SU-DHL-6 (cell line): ENCODE measurements around the gene ARHGAP1.

Source experiments
- H2AFZ ChIP-seq: fragments of 200-600 bp; sonication (generic); 2 replicates; pipeline ENCODE4 v1.6.1; 2014; ENCODE audit warnings: low read depth, mild to moderate bottlenecking, moderate library complexity, mixed read lengths, antibody characterized with exemption, low read length; ENCODE audit not compliant: severe bottlenecking
- H3F3A ChIP-seq: fragments of 200-600 bp; shearing (Covaris generic); 2 replicates; pipeline ENCODE4 v1.6.0; 2016; ENCODE audit warnings: antibody characterized with exemption, mild to moderate bottlenecking; ENCODE audit not compliant: insufficient read depth
- H3K27ac ChIP-seq: fragments of 200-600 bp; sonication (generic); 2 replicates; pipeline ENCODE4 v1.5.1; 2016; ENCODE audit warnings: low read depth, mild to moderate bottlenecking, low read length, moderate library complexity, mixed read lengths
- H3K27me3 ChIP-seq: fragments of 200-600 bp; sonication (generic), shearing (Covaris generic); 2 replicates; pipeline ENCODE4 v1.6.0; 2014; ENCODE audit warnings: mild to moderate bottlenecking, low read length
- H3K36me3 ChIP-seq: fragments of 200-600 bp; sonication (generic); 2 replicates; pipeline ENCODE4 v1.6.1; 2014; ENCODE audit warnings: mild to moderate bottlenecking, low read length, mixed read lengths
- H3K4me2 ChIP-seq: fragments of 300-600, 200-600 bp; shearing (Covaris generic), sonication (generic); 2 replicates; pipeline ENCODE4 v1.6.0; 2014; ENCODE audit warnings: low read length, low read depth, mild to moderate bottlenecking; ENCODE audit not compliant: poor library complexity, severe bottlenecking
- H3K4me3 ChIP-seq: fragments of 200-600 bp; sonication (generic); 2 replicates; pipeline ENCODE4 v1.5.1; 2014; ENCODE audit warnings: antibody characterized with exemption, low read length, mild to moderate bottlenecking, mixed read lengths; ENCODE audit not compliant: insufficient read depth, poor library complexity, severe bottlenecking
- H3K79me2 ChIP-seq: fragments of 200-600 bp; sonication (generic); 2 replicates; pipeline ENCODE4 v1.6.1; 2014; ENCODE audit warnings: mild to moderate bottlenecking, low read length, moderate library complexity; ENCODE audit not compliant: insufficient read depth
- H3K9ac ChIP-seq: fragments of 200-600 bp; sonication (generic); 2 replicates; pipeline ENCODE4 v1.7.0; 2014; ENCODE audit warnings: mild to moderate bottlenecking, low read length
- H3K9me2 ChIP-seq: fragments of 200-600 bp; sonication (generic); replicated peaks from 2 replicates; pipeline ENCODE4 v1.6.1; 2014; ENCODE audit warnings: low read length; ENCODE audit not compliant: insufficient read depth
- H3K9me3 ChIP-seq: fragments of 200-600 bp; sonication (generic); 2 replicates; pipeline ENCODE4 v1.6.1; 2014; ENCODE audit warnings: low read length, mixed read lengths; ENCODE audit not compliant: insufficient read depth
- H4K20me1 ChIP-seq: fragments of 200-600 bp; sonication (generic); 2 replicates; pipeline ENCODE4 v1.6.1; 2014; ENCODE audit warnings: low read depth, mild to moderate bottlenecking, antibody characterized with exemption, low read length, moderate library complexity, mixed read lengths
- CTCF ChIP-seq: fragments of 200-600 bp; sonication (generic); IDR thresholded peaks from one replicate; pipeline ENCODE4 v1.5.1; 2017; ENCODE audit warnings: antibody characterized with exemption, mild to moderate bottlenecking, low read length, moderate library complexity; ENCODE audit not compliant: insufficient read depth, poor library complexity, severe bottlenecking
- EZH2phosphoT487 ChIP-seq: fragments of 200-600 bp; sonication (generic), shearing (Covaris generic); conservative IDR thresholded peaks from 2 replicates; pipeline ENCODE4 v1.6.1; 2018; ENCODE audit warnings: mild to moderate bottlenecking, antibody characterized with exemption, low read length, moderate library complexity, mixed read lengths

ARHGAP1 gene

GRCh38 chr11:46741600-46742484 is 41.4 kb upstream of the ARHGAP1 start:
- Histone ChIP-seq H3F3A (no peaks in the 10 kb centered on the region), H3K9ac (no peak overlapping the region), H3K27me3 (no peaks in the 10 kb centered on the region), H3K9me3 (no peaks in the 10 kb centered on the region), H3K4me3 (no peak overlapping the region), H3K27ac (no peak overlapping the region), H2AFZ (no peak overlapping the region), H4K20me1 (no peaks in the 10 kb centered on the region), H3K36me3 (peaks cover 7% of the 10 kb centered on the region; the same call in 1 of the 2 replicates), H3K4me2 (no peak overlapping the region), H3K9me2 (no peaks in the 10 kb centered on the region), H3K79me2 (no peaks in the 10 kb centered on the region)
- no peak for TF ChIP-seq EZH2phosphoT487
- no peak for TF ChIP-seq CTCF

GRCh38 chr11:46738887-46739286 is 38.5 kb upstream of the ARHGAP1 start:
- no peaks in the 10 kb centered on the region for H3F3A ChIP-seq
- H3K27ac ChIP-seq = no peak overlapping the region
- no peaks in the 10 kb centered on the region; the same call in 1 of the 2 replicates for H3K36me3 ChIP-seq
- no peak overlapping the region for H2AFZ ChIP-seq
- no peak overlapping the region for H3K4me2 ChIP-seq
- H3K4me3 ChIP-seq = no peak overlapping the region
- H3K9me3 ChIP-seq = no peaks in the 10 kb centered on the region
- no peaks in the 10 kb centered on the region for H3K79me2 ChIP-seq
- no peak overlapping the region for H3K9ac ChIP-seq
- H3K27me3 ChIP-seq = no peaks in the 10 kb centered on the region
- no peaks in the 10 kb centered on the region for H4K20me1 ChIP-seq
- TF ChIP-seq CTCF (no peak), EZH2phosphoT487 (no peak)
- no peaks in the 10 kb centered on the region for H3K9me2 ChIP-seq

- Histone ChIP-seq H3K4me3 (no peak overlapping the region), H4K20me1 (no peaks in the 10 kb centered on the region), H2AFZ (no peak overlapping the region), H3F3A (no peaks in the 10 kb centered on the region), H3K79me2 (no peaks in the 10 kb centered on the region), H3K9me2 (no peaks in the 10 kb centered on the region), H3K4me2 (no peak overlapping the region), H3K9me3 (no peaks in the 10 kb centered on the region), H3K27me3 (no peaks in the 10 kb centered on the region), H3K27ac (no peak overlapping the region), H3K36me3 (no peaks in the 10 kb centered on the region; the same call in 1 of the 2 replicates), H3K9ac (no peak overlapping the region)
- TF ChIP-seq EZH2phosphoT487 = no peak
- TF ChIP-seq CTCF = no peak
These were observed 37.3 kb upstream of the ARHGAP1 start for GRCh38 chr11:46737699-46738098.
